ENCODE measurements around the gene ANO8.
A peak's percentile ranks its signal among the peaks of the same experiment; 100 is the strongest.
"Not testable (repeated sequence)": the region's sequence is repeated elsewhere in the genome, so short reads cannot be mapped to it uniquely, and the experiment has no call there.

Gene ANO8

GRCh38 chr19:17309198-17309964 is 25.3 kb downstream of the ANO8 start, which contains the start of gene DDA1:
TSS of gene DDA1 (plus strand) at chr19:17309563. CDS start at chr19:17309655, 92 bp downstream.
- DNase-seq (ENCODE audit: low read depth): peak; percentile 99

- DNase-seq (ENCODE audit: low read depth): no peak
These were observed 26.7 kb downstream of the ANO8 start for GRCh38 chr19:17307876-17308377.

GRCh38 chr19:17306285-17306714 is 28.4 kb downstream of the ANO8 start:
- no peak for DNase-seq (ENCODE audit: low read depth)

- DNase-seq (ENCODE audit: low read depth): peak; percentile 88
These were observed 29.0 kb downstream of the ANO8 start, which contains the start of gene MRPL34 for GRCh38 chr19:17305517-17306284. TSS of gene MRPL34 (plus strand) at chr19:17305872. CDS start at chr19:17305893, 21 bp downstream.

- no peak for DNase-seq (ENCODE audit: low read depth)
These were observed 29.5 kb downstream of the ANO8 start for GRCh38 chr19:17305216-17305516.

- no peak for DNase-seq (ENCODE audit: low read depth)
These were observed 30.1 kb downstream of the ANO8 start for GRCh38 chr19:17304386-17305215.

GRCh38 chr19:17303940-17304267 is 30.8 kb downstream of the ANO8 start:
- no peak for DNase-seq (ENCODE audit: low read depth)

- peak; percentile 89 for DNase-seq (ENCODE audit: low read depth)
These were observed 31.3 kb downstream of the ANO8 start, which contains the start of gene ABHD8 for GRCh38 chr19:17303167-17303939. TSS of gene ABHD8 (minus strand) at chr19:17303425. CDS start at chr19:17301616, 1,809 bp downstream.

GRCh38 chr19:17302391-17303166 is 32.1 kb downstream of the ANO8 start:
- DNase-seq (ENCODE audit: low read depth): no peak

GRCh38 chr19:17300992-17301619 is 33.5 kb downstream of the ANO8 start:
- no peak for DNase-seq (ENCODE audit: low read depth)

- DNase-seq (ENCODE audit: low read depth): no peak
These were observed 37.7 kb downstream of the ANO8 start for GRCh38 chr19:17296976-17297375.

- no peak for DNase-seq (ENCODE audit: low read depth)
These were observed 38.4 kb downstream of the ANO8 start for GRCh38 chr19:17296273-17296672.

- DNase-seq (ENCODE audit: low read depth): not testable (repeated sequence)
These were observed 39.1 kb downstream of the ANO8 start for GRCh38 chr19:17295551-17295950.

GRCh38 chr19:17294051-17294891 is 40.4 kb downstream of the ANO8 start:
- DNase-seq (ENCODE audit: low read depth): no peak

GRCh38 chr19:17293605-17294004 is 41.0 kb downstream of the ANO8 start:
- no peak for DNase-seq (ENCODE audit: low read depth)

GRCh38 chr19:17292301-17293074 is 42.2 kb downstream of the ANO8 start:
- peak; percentile 58 for DNase-seq (ENCODE audit: low read depth)

- no peak for DNase-seq (ENCODE audit: low read depth)
These were observed 45.2 kb downstream of the ANO8 start for GRCh38 chr19:17289489-17289888.

- DNase-seq (ENCODE audit: low read depth): no peak
These were observed 47.9 kb downstream of the ANO8 start for GRCh38 chr19:17286752-17287151.
